ENCODE data around the gene UPB1. TPM values are rescaled to one million over a fixed set of nuclear protein-coding genes. Genes with fewer than 3 reads are reported as not detected.

The UPB1 gene
- total RNA-seq, 1 experiment from 2014 or later: 0.09 TPM

DNA sequence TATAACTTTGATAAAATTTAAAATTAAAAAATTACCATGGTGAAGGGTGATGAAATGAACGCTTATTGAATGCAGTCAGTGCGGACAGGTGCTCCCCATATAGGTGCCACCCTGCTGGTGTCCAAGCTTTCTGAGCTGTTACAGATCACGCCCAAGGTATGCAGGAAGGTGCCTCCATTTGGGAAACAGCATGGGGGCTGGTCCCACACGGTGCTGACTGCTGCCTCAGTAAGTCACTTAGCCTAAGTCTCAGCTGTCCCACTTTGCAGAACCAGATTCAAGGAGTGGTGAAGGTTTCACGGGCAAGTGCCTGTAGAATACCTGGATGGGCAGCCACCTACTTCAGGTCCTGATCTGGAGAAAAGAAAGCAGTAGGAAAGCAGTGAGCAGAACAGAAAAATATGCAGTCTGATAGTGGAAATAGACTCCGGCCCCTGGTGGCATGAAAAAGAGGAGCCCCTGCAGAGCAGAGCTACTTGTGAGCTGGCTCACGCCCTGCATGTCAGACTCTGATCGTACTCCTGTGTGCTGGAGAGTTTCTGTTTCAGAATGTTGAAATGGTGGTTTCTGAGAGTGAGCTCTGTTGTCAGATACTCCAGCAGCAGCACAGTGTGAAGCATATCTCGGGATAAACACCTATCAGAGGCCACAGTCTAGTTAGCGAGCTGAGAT lies 34.6 kb upstream of the UPB1 start:
- ChIA-PET CTCF (interaction anchor here (1.0 to 1.9 kb wide), 5 partner anchors 14 to 42 kb away, joined by 3 to 12 read pairs (median 4); no protein-coding TSS in a partner anchor), POLR2A (no interaction called here)
- DNase-seq (ENCODE audit: low spot score) (no peak), ATAC-seq (peak; percentile 44)
- Mint-ChIP-seq H3K36me3 (no peaks in the 10 kb centered on the region), H3K4me3 (no peak overlapping the region), H3K9me3 (no peaks in the 10 kb centered on the region), H3K4me1 (peaks cover 11% of the 10 kb centered on the region), H3K27me3 (ENCODE audit: low read depth) (no peaks in the 10 kb centered on the region), H3K27ac (peak overlapping the region; percentile 30; the same call in 1 of the 2 replicates)
- TF ChIP-seq, protein P1, sequence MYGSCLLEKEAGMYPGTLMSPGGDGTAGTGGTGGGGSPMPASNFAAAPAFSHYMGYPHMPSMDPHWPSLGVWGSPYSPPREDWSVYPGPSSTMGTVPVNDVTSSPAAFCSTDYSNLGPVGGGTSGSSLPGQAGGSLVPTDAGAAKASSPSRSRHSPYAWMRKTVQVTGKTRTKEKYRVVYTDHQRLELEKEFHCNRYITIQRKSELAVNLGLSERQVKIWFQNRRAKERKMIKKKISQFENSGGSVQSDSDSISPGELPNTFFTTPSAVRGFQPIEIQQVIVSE (CRISPR knock-in tag; IDR thresholded peaks at IDR 0.05; ENCODE audit: borderline replicate concordance): no peak
- TF ChIP-seq FOXP1 (CRISPR knock-in tag; IDR thresholded peaks at IDR 0.05; ENCODE audit: borderline replicate concordance) (no peak), GRHL2 (CRISPR knock-in tag; IDR thresholded peaks at IDR 0.05; ENCODE audit: insufficient replicate concordance, severe bottlenecking) (no peak), NR3C1 (CRISPR knock-in tag; conservative IDR thresholded peaks at IDR 0.05; ENCODE audit: low read depth) (no peak), ESRRA (CRISPR knock-in tag; IDR thresholded peaks at IDR 0.05; ENCODE audit: borderline replicate concordance) (no peak)

DNA sequence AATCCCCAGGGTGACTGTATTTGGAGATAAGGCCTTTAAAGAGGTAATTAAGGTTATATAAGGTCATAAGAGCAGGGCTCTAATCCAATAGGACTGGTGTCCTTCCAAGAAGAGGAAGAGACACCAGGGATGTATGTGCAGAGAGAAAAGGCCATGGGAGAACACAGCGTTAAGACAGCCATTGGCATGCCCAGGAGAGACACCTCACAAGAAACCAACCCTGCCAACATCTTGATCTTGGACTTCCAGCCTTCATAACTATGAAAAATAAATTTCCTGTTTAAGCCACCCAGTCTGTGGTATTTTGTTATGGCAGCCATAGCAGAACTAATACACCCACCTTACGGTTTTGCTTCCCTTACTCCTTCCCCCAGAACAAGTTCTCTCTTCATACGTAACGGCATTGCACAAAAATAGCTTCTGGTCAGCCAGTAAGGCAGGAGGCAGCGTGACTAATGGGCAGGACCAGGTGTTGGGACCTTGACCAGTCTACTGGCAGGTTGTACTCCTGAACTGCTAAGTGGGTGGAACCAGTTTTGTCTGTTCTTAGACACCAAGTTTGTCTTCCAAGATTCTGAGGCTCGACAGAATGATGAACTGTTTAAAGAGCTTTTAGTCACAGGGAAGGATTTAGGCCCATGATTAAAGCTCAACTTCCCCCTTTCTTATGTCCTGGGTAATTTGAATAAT lies 31.9 kb upstream of the UPB1 start:
- H3K27ac Mint-ChIP-seq: no peak overlapping the region
- no peak for TF ChIP-seq RELA (CRISPR knock-in tag; IDR thresholded peaks at IDR 0.05; ENCODE audit: borderline replicate concordance)
- H3K4me1 Mint-ChIP-seq: peaks cover 22% of the 10 kb centered on the region
- ATAC-seq (no peak), DNase-seq (ENCODE audit: low spot score) (no peak)
- H3K36me3 Mint-ChIP-seq: no peaks in the 10 kb centered on the region
- no peak overlapping the region for H3K4me3 Mint-ChIP-seq
- CTCF ChIA-PET: interaction anchor here (1.2 kb wide), 1 partner anchor 42 kb away, joined by 3 read pairs; no protein-coding TSS in a partner anchor
- POLR2A ChIA-PET: no interaction called here
- no peaks in the 10 kb centered on the region for H3K27me3 Mint-ChIP-seq (ENCODE audit: low read depth)
- H3K9me3 Mint-ChIP-seq: no peaks in the 10 kb centered on the region

DNA sequence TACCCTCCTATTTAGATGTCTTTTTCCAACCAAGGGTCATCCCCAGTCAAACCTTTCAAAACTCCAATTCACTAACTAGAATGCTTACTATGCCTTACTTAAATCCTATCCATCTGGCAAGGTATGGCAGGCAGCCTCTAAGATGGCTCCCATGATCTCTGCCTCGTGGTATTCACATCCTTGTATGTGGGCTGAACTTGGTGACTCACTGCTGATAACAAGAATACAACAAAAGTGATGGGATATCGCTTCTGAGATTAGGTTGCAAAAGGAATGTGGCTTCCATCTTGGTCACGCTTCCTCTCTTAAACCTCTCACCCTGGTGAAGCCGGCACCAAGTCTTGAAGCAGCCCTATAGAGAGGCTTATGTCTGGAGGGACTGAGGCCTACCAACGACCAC lies 29.6 kb upstream of the UPB1 start:
- Mint-ChIP-seq H3K9me3 (no peaks in the 10 kb centered on the region), H3K27ac (no peak overlapping the region), H3K4me3 (no peak overlapping the region), H3K36me3 (no peaks in the 10 kb centered on the region), H3K27me3 (ENCODE audit: low read depth) (no peaks in the 10 kb centered on the region), H3K4me1 (peaks cover 17% of the 10 kb centered on the region)
- ATAC-seq (no peak), DNase-seq (ENCODE audit: low spot score) (no peak)
- TF ChIP-seq TP53 (CRISPR knock-in tag; IDR thresholded peaks at IDR 0.05) (no peak), NR3C1 (CRISPR knock-in tag; conservative IDR thresholded peaks at IDR 0.05; ENCODE audit: low read depth) (no peak), TEAD1 (CRISPR knock-in tag; IDR thresholded peaks at IDR 0.05) (no peak)
- TF ChIP-seq, protein P2, sequence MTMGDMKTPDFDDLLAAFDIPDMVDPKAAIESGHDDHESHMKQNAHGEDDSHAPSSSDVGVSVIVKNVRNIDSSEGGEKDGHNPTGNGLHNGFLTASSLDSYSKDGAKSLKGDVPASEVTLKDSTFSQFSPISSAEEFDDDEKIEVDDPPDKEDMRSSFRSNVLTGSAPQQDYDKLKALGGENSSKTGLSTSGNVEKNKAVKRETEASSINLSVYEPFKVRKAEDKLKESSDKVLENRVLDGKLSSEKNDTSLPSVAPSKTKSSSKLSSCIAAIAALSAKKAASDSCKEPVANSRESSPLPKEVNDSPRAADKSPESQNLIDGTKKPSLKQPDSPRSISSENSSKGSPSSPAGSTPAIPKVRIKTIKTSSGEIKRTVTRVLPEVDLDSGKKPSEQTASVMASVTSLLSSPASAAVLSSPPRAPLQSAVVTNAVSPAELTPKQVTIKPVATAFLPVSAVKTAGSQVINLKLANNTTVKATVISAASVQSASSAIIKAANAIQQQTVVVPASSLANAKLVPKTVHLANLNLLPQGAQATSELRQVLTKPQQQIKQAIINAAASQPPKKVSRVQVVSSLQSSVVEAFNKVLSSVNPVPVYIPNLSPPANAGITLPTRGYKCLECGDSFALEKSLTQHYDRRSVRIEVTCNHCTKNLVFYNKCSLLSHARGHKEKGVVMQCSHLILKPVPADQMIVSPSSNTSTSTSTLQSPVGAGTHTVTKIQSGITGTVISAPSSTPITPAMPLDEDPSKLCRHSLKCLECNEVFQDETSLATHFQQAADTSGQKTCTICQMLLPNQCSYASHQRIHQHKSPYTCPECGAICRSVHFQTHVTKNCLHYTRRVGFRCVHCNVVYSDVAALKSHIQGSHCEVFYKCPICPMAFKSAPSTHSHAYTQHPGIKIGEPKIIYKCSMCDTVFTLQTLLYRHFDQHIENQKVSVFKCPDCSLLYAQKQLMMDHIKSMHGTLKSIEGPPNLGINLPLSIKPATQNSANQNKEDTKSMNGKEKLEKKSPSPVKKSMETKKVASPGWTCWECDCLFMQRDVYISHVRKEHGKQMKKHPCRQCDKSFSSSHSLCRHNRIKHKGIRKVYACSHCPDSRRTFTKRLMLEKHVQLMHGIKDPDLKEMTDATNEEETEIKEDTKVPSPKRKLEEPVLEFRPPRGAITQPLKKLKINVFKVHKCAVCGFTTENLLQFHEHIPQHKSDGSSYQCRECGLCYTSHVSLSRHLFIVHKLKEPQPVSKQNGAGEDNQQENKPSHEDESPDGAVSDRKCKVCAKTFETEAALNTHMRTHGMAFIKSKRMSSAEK (CRISPR knock-in tag; IDR thresholded peaks at IDR 0.05; ENCODE audit: borderline replicate concordance): no peak
- TF ChIP-seq, protein P3, sequence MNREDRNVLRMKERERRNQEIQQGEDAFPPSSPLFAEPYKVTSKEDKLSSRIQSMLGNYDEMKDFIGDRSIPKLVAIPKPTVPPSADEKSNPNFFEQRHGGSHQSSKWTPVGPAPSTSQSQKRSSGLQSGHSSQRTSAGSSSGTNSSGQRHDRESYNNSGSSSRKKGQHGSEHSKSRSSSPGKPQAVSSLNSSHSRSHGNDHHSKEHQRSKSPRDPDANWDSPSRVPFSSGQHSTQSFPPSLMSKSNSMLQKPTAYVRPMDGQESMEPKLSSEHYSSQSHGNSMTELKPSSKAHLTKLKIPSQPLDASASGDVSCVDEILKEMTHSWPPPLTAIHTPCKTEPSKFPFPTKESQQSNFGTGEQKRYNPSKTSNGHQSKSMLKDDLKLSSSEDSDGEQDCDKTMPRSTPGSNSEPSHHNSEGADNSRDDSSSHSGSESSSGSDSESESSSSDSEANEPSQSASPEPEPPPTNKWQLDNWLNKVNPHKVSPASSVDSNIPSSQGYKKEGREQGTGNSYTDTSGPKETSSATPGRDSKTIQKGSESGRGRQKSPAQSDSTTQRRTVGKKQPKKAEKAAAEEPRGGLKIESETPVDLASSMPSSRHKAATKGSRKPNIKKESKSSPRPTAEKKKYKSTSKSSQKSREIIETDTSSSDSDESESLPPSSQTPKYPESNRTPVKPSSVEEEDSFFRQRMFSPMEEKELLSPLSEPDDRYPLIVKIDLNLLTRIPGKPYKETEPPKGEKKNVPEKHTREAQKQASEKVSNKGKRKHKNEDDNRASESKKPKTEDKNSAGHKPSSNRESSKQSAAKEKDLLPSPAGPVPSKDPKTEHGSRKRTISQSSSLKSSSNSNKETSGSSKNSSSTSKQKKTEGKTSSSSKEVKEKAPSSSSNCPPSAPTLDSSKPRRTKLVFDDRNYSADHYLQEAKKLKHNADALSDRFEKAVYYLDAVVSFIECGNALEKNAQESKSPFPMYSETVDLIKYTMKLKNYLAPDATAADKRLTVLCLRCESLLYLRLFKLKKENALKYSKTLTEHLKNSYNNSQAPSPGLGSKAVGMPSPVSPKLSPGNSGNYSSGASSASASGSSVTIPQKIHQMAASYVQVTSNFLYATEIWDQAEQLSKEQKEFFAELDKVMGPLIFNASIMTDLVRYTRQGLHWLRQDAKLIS (CRISPR knock-in tag; IDR thresholded peaks at IDR 0.05; ENCODE audit: borderline replicate concordance): no peak
- TF ChIP-seq, protein P4, sequence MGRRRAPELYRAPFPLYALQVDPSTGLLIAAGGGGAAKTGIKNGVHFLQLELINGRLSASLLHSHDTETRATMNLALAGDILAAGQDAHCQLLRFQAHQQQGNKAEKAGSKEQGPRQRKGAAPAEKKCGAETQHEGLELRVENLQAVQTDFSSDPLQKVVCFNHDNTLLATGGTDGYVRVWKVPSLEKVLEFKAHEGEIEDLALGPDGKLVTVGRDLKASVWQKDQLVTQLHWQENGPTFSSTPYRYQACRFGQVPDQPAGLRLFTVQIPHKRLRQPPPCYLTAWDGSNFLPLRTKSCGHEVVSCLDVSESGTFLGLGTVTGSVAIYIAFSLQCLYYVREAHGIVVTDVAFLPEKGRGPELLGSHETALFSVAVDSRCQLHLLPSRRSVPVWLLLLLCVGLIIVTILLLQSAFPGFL (CRISPR knock-in tag; IDR thresholded peaks at IDR 0.05; ENCODE audit: borderline replicate concordance): no peak
- POLR2A ChIA-PET: no interaction called here
- CTCF ChIA-PET: interaction anchor here (0.7 to 2.3 kb wide), 3 partner anchors 37 to 44 kb away, joined by 3 to 9 read pairs (median 7); no protein-coding TSS in a partner anchor

Measured in WTC11 (cell line).